ENCODE measurements around the gene SELENOT. TPM values are rescaled to one million over a fixed set of nuclear protein-coding genes. Genes with fewer than 3 reads are reported as not detected.

Gene SELENOT
- total RNA-seq, 1 experiment from 2014 or later = 73.8 TPM

DNA sequence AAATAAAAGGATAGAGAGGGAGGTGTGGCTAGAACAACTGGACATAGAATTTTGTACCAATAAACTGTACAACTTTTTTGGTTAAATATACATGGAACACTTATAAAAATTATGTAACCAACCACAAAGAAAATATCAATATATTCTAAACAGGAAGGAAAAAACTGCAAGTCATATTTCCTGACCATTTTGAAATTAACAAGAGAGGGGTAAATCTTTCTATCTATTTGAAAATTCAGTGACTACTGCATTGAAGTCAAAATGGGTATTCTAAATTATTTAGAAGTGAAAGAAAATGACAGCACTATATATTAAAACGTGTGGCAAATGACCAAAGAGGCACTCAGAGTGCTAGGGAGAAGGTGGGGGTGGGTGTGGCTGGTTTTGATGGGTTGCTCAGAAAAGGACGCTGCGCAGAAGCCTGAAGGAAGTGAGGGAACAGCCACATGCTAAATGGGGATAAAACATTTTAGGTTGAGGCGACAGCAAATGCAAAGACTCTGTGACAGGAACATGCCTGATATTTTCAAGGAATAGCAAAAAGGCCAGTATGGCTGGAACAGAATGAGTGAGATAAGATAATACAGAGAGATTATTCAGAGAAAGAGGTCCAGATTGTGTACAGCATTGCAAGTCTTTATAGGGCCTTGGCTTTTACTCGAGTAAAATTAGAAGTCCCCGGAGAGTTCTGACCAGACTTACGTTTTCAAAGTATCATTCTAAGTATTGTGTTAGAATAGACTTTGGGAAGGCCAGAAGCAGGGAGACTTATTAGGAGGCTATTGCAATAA is 59.5 kb downstream of the SELENOT start:
- no peak overlapping the region for H4K91ac ChIP-seq (ENCODE audit: insufficient read length, low read depth, low read length)
- no peak overlapping the region for H3K9ac ChIP-seq (ENCODE audit: extremely low read depth, insufficient read length, low read length)
- TF ChIP-seq, protein P1, sequence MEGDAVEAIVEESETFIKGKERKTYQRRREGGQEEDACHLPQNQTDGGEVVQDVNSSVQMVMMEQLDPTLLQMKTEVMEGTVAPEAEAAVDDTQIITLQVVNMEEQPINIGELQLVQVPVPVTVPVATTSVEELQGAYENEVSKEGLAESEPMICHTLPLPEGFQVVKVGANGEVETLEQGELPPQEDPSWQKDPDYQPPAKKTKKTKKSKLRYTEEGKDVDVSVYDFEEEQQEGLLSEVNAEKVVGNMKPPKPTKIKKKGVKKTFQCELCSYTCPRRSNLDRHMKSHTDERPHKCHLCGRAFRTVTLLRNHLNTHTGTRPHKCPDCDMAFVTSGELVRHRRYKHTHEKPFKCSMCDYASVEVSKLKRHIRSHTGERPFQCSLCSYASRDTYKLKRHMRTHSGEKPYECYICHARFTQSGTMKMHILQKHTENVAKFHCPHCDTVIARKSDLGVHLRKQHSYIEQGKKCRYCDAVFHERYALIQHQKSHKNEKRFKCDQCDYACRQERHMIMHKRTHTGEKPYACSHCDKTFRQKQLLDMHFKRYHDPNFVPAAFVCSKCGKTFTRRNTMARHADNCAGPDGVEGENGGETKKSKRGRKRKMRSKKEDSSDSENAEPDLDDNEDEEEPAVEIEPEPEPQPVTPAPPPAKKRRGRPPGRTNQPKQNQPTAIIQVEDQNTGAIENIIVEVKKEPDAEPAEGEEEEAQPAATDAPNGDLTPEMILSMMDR (conservative IDR thresholded peaks at IDR 0.05) = no peak
- H3K27me3 Mint-ChIP-seq (ENCODE audit: low read depth) = no peaks in the 10 kb centered on the region
- no peak overlapping the region for H2BK15ac ChIP-seq (ENCODE audit: low read depth, low read length)
- no peaks in the 10 kb centered on the region for H3K27me3 ChIP-seq (ENCODE audit: insufficient read depth, low read length)
- H3K18ac ChIP-seq (ENCODE audit: insufficient read length, low read depth, low read length) = no peak overlapping the region
- H3K36me3 Mint-ChIP-seq (ENCODE audit: insufficient read depth in 1 of 3, low read depth in 3 of 3) = no peaks in the 10 kb centered on the region
- H2AK5ac ChIP-seq (ENCODE audit: insufficient read length, low read length) = no peak overlapping the region
- no peaks in the 10 kb centered on the region for H3K9me3 Mint-ChIP-seq
- no peaks in the 10 kb centered on the region for H3K23me2 ChIP-seq (ENCODE audit: insufficient read length, low read depth, low read length, poor library complexity, severe bottlenecking)
- no peak overlapping the region for H3K4me2 ChIP-seq (ENCODE audit: insufficient read depth, insufficient read length, low read length)
- no peak overlapping the region for H2BK20ac ChIP-seq (ENCODE audit: low read depth, low read length, poor library complexity, severe bottlenecking)
- no peaks in the 10 kb centered on the region for H4K20me1 ChIP-seq (ENCODE audit: control insufficient read depth, insufficient read depth, insufficient read length)
- no peaks in the 10 kb centered on the region for H3K79me1 ChIP-seq (ENCODE audit: insufficient read depth, low read depth, low read length, poor library complexity, severe bottlenecking)
- no peaks in the 10 kb centered on the region for H3K9me3 ChIP-seq (ENCODE audit: control insufficient read depth, low read depth, low read length)
- no peak overlapping the region for H3K4me3 Mint-ChIP-seq
- no peak overlapping the region for H3K23ac ChIP-seq (ENCODE audit: insufficient read length, low read depth, low read length)
- no peak overlapping the region for H2BK5ac ChIP-seq (ENCODE audit: insufficient read length, low read length)
- no CpG with 5 or more reads among the region's 7 CpGs for WGBS (ENCODE audit: extremely low coverage, insufficient read length, low lambda C conversion rate)
- no peak overlapping the region for H3K4ac ChIP-seq (ENCODE audit: low read depth, low read length)
- H3K27ac Mint-ChIP-seq = no peak overlapping the region
- no peak overlapping the region for H2BK120ac ChIP-seq (ENCODE audit: low read depth, low read length, poor library complexity, severe bottlenecking)
- no peak overlapping the region for H4K5ac ChIP-seq (ENCODE audit: insufficient read length, low read depth, low read length)
- H3T11ph ChIP-seq (ENCODE audit: low read length) = no peak overlapping the region
- no peak overlapping the region for H3K14ac ChIP-seq (ENCODE audit: insufficient read depth, low read length)
- no peaks in the 10 kb centered on the region for H3K79me2 ChIP-seq (ENCODE audit: insufficient read depth, low read length)
- H3K56ac ChIP-seq (ENCODE audit: insufficient read length, low read depth, low read length) = no peak overlapping the region
- H4K8ac ChIP-seq (replicated peaks; ENCODE audit: insufficient read length, low read depth, low read length) = no peak overlapping the region
- no peak overlapping the region for H3K27ac ChIP-seq (ENCODE audit: insufficient read length, low read depth, low read length)
- DNase-seq = no peak
- H3K4me1 ChIP-seq (ENCODE audit: insufficient read depth, low read length) = no peaks in the 10 kb centered on the region
- H2AFZ ChIP-seq (ENCODE audit: low read length) = no peak overlapping the region
- no peak overlapping the region for H2BK12ac ChIP-seq (ENCODE audit: insufficient read length, low read depth, low read length)
- H3K4me1 Mint-ChIP-seq = no peaks in the 10 kb centered on the region

All from H9 (cell line).